ENCODE measurements around the gene EFHD2.
A peak's percentile ranks its signal among the peaks of the same experiment; 100 is the strongest.
"Not testable (repeated sequence)": the region's sequence is repeated elsewhere in the genome, so short reads cannot be mapped to it uniquely, and the experiment has no call there.

EFHD2 gene

GRCh38 chr1:15409388-15410222 lies at the start of gene EFHD2:
EFHD2 (plus strand) TSS chr1:15409888; CDS start chr1:15409972, 84 bp downstream.
- peak; percentile 67 for DNase-seq

GRCh38 chr1:15360700-15361099 lies 49.0 kb upstream of the EFHD2 start:
- DNase-seq = no peak

GRCh38 chr1:15362096-15362736 lies 47.5 kb upstream of the EFHD2 start:
- no peak for DNase-seq

- DNase-seq = no peak
Measured at GRCh38 chr1:15362737-15363128, 47.0 kb upstream of the EFHD2 start.

GRCh38 chr1:15364740-15365139 lies 44.9 kb upstream of the EFHD2 start:
- no peak for DNase-seq

- DNase-seq = no peak
Measured at GRCh38 chr1:15368888-15369287, 40.8 kb upstream of the EFHD2 start.

GRCh38 chr1:15370268-15370667 lies 39.4 kb upstream of the EFHD2 start:
- no peak for DNase-seq

- no peak for DNase-seq
Measured at GRCh38 chr1:15370781-15371520, 38.7 kb upstream of the EFHD2 start.

GRCh38 chr1:15371610-15372545 lies 37.8 kb upstream of the EFHD2 start:
- no peak for DNase-seq

GRCh38 chr1:15378729-15379128 lies 31.0 kb upstream of the EFHD2 start:
- no peak for DNase-seq

- DNase-seq = not testable (repeated sequence)
Measured at GRCh38 chr1:15379151-15379550, 30.5 kb upstream of the EFHD2 start.

GRCh38 chr1:15380601-15381508 lies 28.8 kb upstream of the EFHD2 start:
- no peak for DNase-seq

GRCh38 chr1:15381805-15382204 lies 27.9 kb upstream of the EFHD2 start:
- no peak for DNase-seq

GRCh38 chr1:15382601-15383518 lies 26.8 kb upstream of the EFHD2 start:
- DNase-seq = no peak

- DNase-seq = no peak
Measured at GRCh38 chr1:15383810-15384209, 25.9 kb upstream of the EFHD2 start.

GRCh38 chr1:15384301-15384901 lies 25.3 kb upstream of the EFHD2 start:
- DNase-seq = no peak

- no peak for DNase-seq
Measured at GRCh38 chr1:15385420-15385819, 24.3 kb upstream of the EFHD2 start.

- DNase-seq = no peak
Measured at GRCh38 chr1:15386164-15386749, 23.4 kb upstream of the EFHD2 start.

GRCh38 chr1:15388201-15388880 lies 21.3 kb upstream of the EFHD2 start:
- no peak for DNase-seq
